Measurements from ENCODE around the gene KCNG2. TPM values are rescaled to one million over a fixed set of nuclear protein-coding genes. Genes with fewer than 3 reads are reported as not detected.

Gene KCNG2
- polyA plus RNA-seq, 1 of the 3 experiments (the other 2 are of a cell fraction), result not detected

GRCh38 chr18:79906706-79907105, 109.0 kb downstream of the KCNG2 start:
- no peak overlapping the region for H3K4me2 ChIP-seq
- WGBS (ENCODE audit: low lambda C conversion rate), result 100% methylated on average over 2 of the region's 2 CpGs
- H3K9ac ChIP-seq, result no peak overlapping the region
- H3K4me1 ChIP-seq (ENCODE audit: control insufficient read depth in 1 of 2, insufficient read depth in 2 of 2, low read depth in 1 of 2, low read length in 1 of 2), result no peaks in the 10 kb centered on the region
- ChIA-PET POLR2A (no interaction called here), CTCF (no interaction called here)
- H3K9me2 ChIP-seq, result no peaks in the 10 kb centered on the region
- H3K9me3 ChIP-seq, result no peaks in the 10 kb centered on the region
- no peak for DNase-seq
- H2AFZ ChIP-seq (ENCODE audit: low read depth), result no peak overlapping the region
- H4K20me1 ChIP-seq (ENCODE audit: insufficient read depth), result no peaks in the 10 kb centered on the region
- TF ChIP-seq EP300 (IDR thresholded peaks at IDR 0.05; ENCODE audit: borderline replicate concordance in 1 of 2, low read depth in 1 of 2, low read length in 1 of 2) (no peak), JUND (IDR thresholded peaks at IDR 0.05) (no peak), YY1 (IDR thresholded peaks at IDR 0.05; ENCODE audit: low read depth) (no peak)
- H3K79me2 ChIP-seq (ENCODE audit: insufficient read depth), result no peaks in the 10 kb centered on the region
- H3K4me3 ChIP-seq (ENCODE audit: low read depth in 2 of 2, low read length in 1 of 2), result no peak overlapping the region
- no peak overlapping the region for H3K27ac ChIP-seq (ENCODE audit: low read depth in 2 of 2, low read length in 1 of 2)
- H3F3A ChIP-seq (replicated peaks; ENCODE audit: insufficient read depth), result no peaks in the 10 kb centered on the region
- no peaks in the 10 kb centered on the region for H3K27me3 ChIP-seq (ENCODE audit: insufficient read depth)
- peaks cover 2 to 3% of the 10 kb centered on the region in 2 experiments for H3K36me3 ChIP-seq (replicated peaks in 1 of 2; ENCODE audit: control insufficient read depth in 1 of 2, insufficient read depth in 2 of 2, low read length in 1 of 2)

GRCh38 chr18:79910563-79911343, 113.0 kb downstream of the KCNG2 start:
- H3K9me3 ChIP-seq, result no peaks in the 10 kb centered on the region
- no peaks in the 10 kb centered on the region for H3K9me2 ChIP-seq
- no peak overlapping the region for H3K4me3 ChIP-seq (ENCODE audit: low read depth in 2 of 2, low read length in 1 of 2)
- H2AFZ ChIP-seq (ENCODE audit: low read depth), result no peak overlapping the region
- no peaks in the 10 kb centered on the region for H3F3A ChIP-seq (replicated peaks; ENCODE audit: insufficient read depth)
- H3K27ac ChIP-seq (ENCODE audit: low read depth in 2 of 2, low read length in 1 of 2), result no peak overlapping the region
- WGBS (ENCODE audit: low lambda C conversion rate), result 98% methylated on average over 8 of the region's 16 CpGs
- no peaks in the 10 kb centered on the region for H3K4me1 ChIP-seq (ENCODE audit: control insufficient read depth in 1 of 2, insufficient read depth in 2 of 2, low read depth in 1 of 2, low read length in 1 of 2)
- no peak overlapping the region for H3K4me2 ChIP-seq
- H3K79me2 ChIP-seq (ENCODE audit: insufficient read depth), result no peaks in the 10 kb centered on the region
- peaks cover 0 to 4% of the 10 kb centered on the region in 2 experiments for H3K36me3 ChIP-seq (replicated peaks in 1 of 2; ENCODE audit: control insufficient read depth in 1 of 2, insufficient read depth in 2 of 2, low read length in 1 of 2)
- H3K9ac ChIP-seq, result no peak overlapping the region
- H3K27me3 ChIP-seq (ENCODE audit: insufficient read depth), result no peaks in the 10 kb centered on the region
- DNase-seq, result no peak
- TF ChIP-seq SIN3A (IDR thresholded peaks at IDR 0.05; ENCODE audit: borderline replicate concordance, low read depth, low read length), result no peak
- no peak for TF ChIP-seq EP300 (IDR thresholded peaks at IDR 0.05; ENCODE audit: borderline replicate concordance in 1 of 2, low read depth in 1 of 2, low read length in 1 of 2)
- no peak for TF ChIP-seq MXI1 (IDR thresholded peaks at IDR 0.05; ENCODE audit: low read depth, low read length)
- no peak for TF ChIP-seq GATA2 (CRISPR knock-in tag; IDR thresholded peaks at IDR 0.05)
- no peak for TF ChIP-seq FOXJ3 (CRISPR knock-in tag; IDR thresholded peaks at IDR 0.05)
- TF ChIP-seq TCF12 (IDR thresholded peaks at IDR 0.05), result no peak
- no peak for TF ChIP-seq SMC3 (IDR thresholded peaks at IDR 0.05; ENCODE audit: low read depth, low read length)
- no peak for TF ChIP-seq PBX3 (IDR thresholded peaks at IDR 0.05)
- TF ChIP-seq NRF1 (IDR thresholded peaks at IDR 0.05; ENCODE audit: low read depth, low read length), result no peak
- TF ChIP-seq TEAD4 (IDR thresholded peaks at IDR 0.05; ENCODE audit: borderline replicate concordance, insufficient read depth), result no peak
- TF ChIP-seq TAF1 (IDR thresholded peaks at IDR 0.05; ENCODE audit: borderline replicate concordance, low read depth, low read length), result no peak
- TF ChIP-seq ELF1 (IDR thresholded peaks at IDR 0.05), result no peak
- TF ChIP-seq RCOR1 (IDR thresholded peaks at IDR 0.05; ENCODE audit: low read length), result no peak
- TF ChIP-seq CHD2 (IDR thresholded peaks at IDR 0.05; ENCODE audit: low read length, partially characterized antibody), result no peak
- no peak for TF ChIP-seq IRF3 (IDR thresholded peaks at IDR 0.05; ENCODE audit: low read depth, low read length)
- TF ChIP-seq, protein P1, sequence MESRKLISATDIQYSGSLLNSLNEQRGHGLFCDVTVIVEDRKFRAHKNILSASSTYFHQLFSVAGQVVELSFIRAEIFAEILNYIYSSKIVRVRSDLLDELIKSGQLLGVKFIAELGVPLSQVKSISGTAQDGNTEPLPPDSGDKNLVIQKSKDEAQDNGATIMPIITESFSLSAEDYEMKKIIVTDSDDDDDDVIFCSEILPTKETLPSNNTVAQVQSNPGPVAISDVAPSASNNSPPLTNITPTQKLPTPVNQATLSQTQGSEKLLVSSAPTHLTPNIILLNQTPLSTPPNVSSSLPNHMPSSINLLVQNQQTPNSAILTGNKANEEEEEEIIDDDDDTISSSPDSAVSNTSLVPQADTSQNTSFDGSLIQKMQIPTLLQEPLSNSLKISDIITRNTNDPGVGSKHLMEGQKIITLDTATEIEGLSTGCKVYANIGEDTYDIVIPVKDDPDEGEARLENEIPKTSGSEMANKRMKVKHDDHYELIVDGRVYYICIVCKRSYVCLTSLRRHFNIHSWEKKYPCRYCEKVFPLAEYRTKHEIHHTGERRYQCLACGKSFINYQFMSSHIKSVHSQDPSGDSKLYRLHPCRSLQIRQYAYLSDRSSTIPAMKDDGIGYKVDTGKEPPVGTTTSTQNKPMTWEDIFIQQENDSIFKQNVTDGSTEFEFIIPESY (IDR thresholded peaks at IDR 0.05; ENCODE audit: borderline replicate concordance, low read depth), result no peak
- POLR2A ChIA-PET, result no interaction called here
- H4K20me1 ChIP-seq (ENCODE audit: insufficient read depth), result no peaks in the 10 kb centered on the region
- CTCF ChIA-PET, result no interaction called here

Data from SK-N-SH (cell line).